Endothelial cell of umbilical vein (primary cell): Measurements from ENCODE around the gene ATP6V0E2. TPM values are rescaled to one million over a fixed set of nuclear protein-coding genes. Genes with fewer than 3 reads are reported as not detected.

Experiments used
- BruUV-seq: library from RNA; stranded (reverse); fragments of 400-500 nt; replicated peaks from 2 replicates; lab custom pipeline; 2021; lab: Mats Ljungman, UMichigan
- CTCF ChIA-PET: fragments of 300-600, 350-600 bp; sonication (Branson Sonifier 250); formaldehyde crosslinking; loops from one replicate; lab custom pipeline; 2021; ENCODE audit warnings: antibody characterized with exemption, inconsistent platforms; lab: Charles Lee
- POLR2A ChIA-PET: fragments of 300-600, 350-600 bp; sonication (Branson Sonifier 250); formaldehyde crosslinking; loops from one replicate; lab custom pipeline; 2021; ENCODE audit warnings: antibody characterized with exemption, inconsistent platforms; lab: Charles Lee
- DNase-seq: peaks from one replicate; pipeline ENCODE4 v3.0.0-alpha.2; 2011; ENCODE audit warnings: low read depth, low spot score
- FAIRE-seq: peaks from 2 replicates; lab custom pipeline; 2011; peaks lifted over from hg19 to GRCh38; lab: Jason Lieb, UNC
- H2AFZ ChIP-seq: 2 replicates; pipeline ENCODE4 v1.6.0; 2012; ENCODE audit warnings: low read depth, low read length, control low read depth, inconsistent platforms
- H3K27ac ChIP-seq: 2 replicates; pipeline ENCODE4 v1.5.1; 2011; ENCODE audit warnings: low read depth, mild to moderate bottlenecking, control low read depth, low read length, moderate library complexity; ENCODE audit not compliant: insufficient read depth
- H3K27me3 ChIP-seq, 2 experiments: 2 replicates each; pipeline versions ENCODE4 v1.6.0 to v1.6.1; 2011; ENCODE audit warnings: low read length in 2 of 2, mixed read lengths in 1 of 2; ENCODE audit not compliant: control insufficient read depth in 2 of 2, insufficient read depth in 2 of 2
- H3K36me3 ChIP-seq, 2 experiments: 2 replicates in 1 of 2; 3 replicates in 1 of 2; pipeline ENCODE4 v1.5.1; 2011; ENCODE audit warnings: low read length in 2 of 2, mild to moderate bottlenecking in 1 of 2, moderate library complexity in 1 of 2; ENCODE audit not compliant: control insufficient read depth in 2 of 2, insufficient read depth in 2 of 2; ENCODE audit errors: extremely low read depth in 1 of 2
- H3K4me1 ChIP-seq: 3 replicates; pipeline ENCODE4 v1.5.1; 2011; ENCODE audit warnings: mild to moderate bottlenecking, low read length; ENCODE audit not compliant: control insufficient read depth, insufficient read depth; ENCODE audit errors: extremely low read depth
- H3K4me2 ChIP-seq: 2 replicates; pipeline ENCODE4 v1.6.1; 2011; ENCODE audit warnings: low read length, control low read depth, mixed read lengths; ENCODE audit not compliant: insufficient read depth
- H3K4me3 ChIP-seq, 3 experiments: fragments of 200-600 bp in 1 of 3; sonication (generic), shearing (Covaris generic) in 1 of 3; replicated peaks in 1 of 3; 2 replicates each; pipeline ENCODE4 v1.5.1; 2011 to 2016; ENCODE audit warnings: control low read depth in 3 of 3, low read length in 3 of 3, mild to moderate bottlenecking in 2 of 3, inconsistent platforms in 1 of 3, low read depth in 1 of 3, moderate library complexity in 1 of 3; ENCODE audit not compliant: insufficient read depth in 1 of 3
- H3K79me2 ChIP-seq: 2 replicates; pipeline ENCODE4 v1.6.0; 2012; ENCODE audit warnings: low read length, inconsistent platforms; ENCODE audit not compliant: control insufficient read depth, insufficient read depth
- H3K9ac ChIP-seq: replicated peaks from 2 replicates; pipeline ENCODE3; 2011; ENCODE audit warnings: low read length, control low read depth; ENCODE audit not compliant: insufficient read depth; ENCODE audit errors: extremely low read depth
- H3K9me1 ChIP-seq: replicated peaks from 3 replicates; pipeline ENCODE4 v1.6.0; 2011; ENCODE audit warnings: mild to moderate bottlenecking, low read length; ENCODE audit not compliant: control insufficient read depth, insufficient read depth; ENCODE audit errors: extremely low read depth
- H3K9me3 ChIP-seq: replicated peaks from 2 replicates; pipeline ENCODE4 v1.5.1; 2012; ENCODE audit warnings: low read length, inconsistent platforms; ENCODE audit not compliant: control insufficient read depth, insufficient read depth
- H4K20me1 ChIP-seq: replicated peaks from 2 replicates; pipeline ENCODE3; 2011; ENCODE audit warnings: mild to moderate bottlenecking, low read length; ENCODE audit not compliant: control insufficient read depth, insufficient read depth; ENCODE audit errors: extremely low read depth
- EZH2 ChIP-seq: IDR thresholded peaks from 2 replicates; pipeline ENCODE4 v1.6.1; 2012; ENCODE audit warnings: borderline replicate concordance, low read depth, mild to moderate bottlenecking, moderate library complexity, low read length, inconsistent platforms; ENCODE audit not compliant: severe bottlenecking
- FOS ChIP-seq: IDR thresholded peaks from 2 replicates; pipeline ENCODE4 v1.6.1; 2011; ENCODE audit warnings: mild to moderate bottlenecking, low read length, moderate library complexity, borderline replicate concordance; ENCODE audit not compliant: insufficient read depth
- GATA2 ChIP-seq: IDR thresholded peaks from 2 replicates; pipeline ENCODE4 v1.7.0; 2011; ENCODE audit warnings: low read depth, mild to moderate bottlenecking, moderate library complexity, mixed read lengths, low read length; ENCODE audit not compliant: insufficient read length, insufficient read depth
- JUN ChIP-seq: IDR thresholded peaks from 2 replicates; pipeline ENCODE4 v1.6.1; 2011; ENCODE audit warnings: borderline replicate concordance, low read depth; ENCODE audit not compliant: insufficient read length, insufficient read depth
- MAX ChIP-seq: IDR thresholded peaks from 2 replicates; pipeline ENCODE4 v1.6.1; 2011; ENCODE audit not compliant: insufficient read depth, insufficient read length
- MYC ChIP-seq: IDR thresholded peaks from one replicate; pipeline ENCODE4 v1.6.1; 2011; ENCODE audit warnings: mild to moderate bottlenecking, low read depth, low read length
- POLR2A ChIP-seq: IDR thresholded peaks from 2 replicates; pipeline ENCODE4 v1.6.1; 2012; ENCODE audit warnings: low read depth, mild to moderate bottlenecking, control low read depth, low read length
- POLR2AphosphoS5 ChIP-seq: IDR thresholded peaks from 2 replicates; pipeline ENCODE4 v1.6.1; 2012; ENCODE audit warnings: low read depth, mild to moderate bottlenecking, control low read depth, low read length, moderate library complexity; ENCODE audit not compliant: insufficient read depth
- dilution Hi-C: fragments of 300-500 bp; cut with MboI; formaldehyde crosslinking; loops from one replicate; pipeline ENCODE4 v1.15.0; 2019; ENCODE audit warnings: low sequenced_read_pairs; ENCODE audit not compliant: extremely low pct_ligation_motif_present
- intact Hi-C: fragments of 100-400 bp; cut with micrococcal nuclease; formaldehyde crosslinking; loops from one replicate; pipeline ENCODE4 v1.10.0; 2022
- polyA plus RNA-seq, 4 experiments: library from polyadenylated mRNA; depleted of rRNA in 3 of 4; stranded (reverse) in 3 of 4; unstranded in 1 of 4; fragments of >200 nt; gene quantifications; 2 replicates each; pipeline versions ENCODE4 v1.2.1 to v1.2.3, GENCODE V29; 2011 to 2012; ENCODE audit warnings: missing spikeins in 1 of 4
- total RNA-seq: library from RNA; stranded (reverse); gene quantifications from 2 replicates; pipeline ENCODE4 v1.2.3, GENCODE V29; 2021
- TF ChIP-seq, protein P1 (sequence below), 2 donors: IDR thresholded peaks; 1 replicate in 1 of 2; 2 replicates in 1 of 2; pipeline ENCODE4 v1.5.1; 2011; ENCODE audit warnings: low read length in 2 of 2, mild to moderate bottlenecking in 2 of 2, moderate library complexity in 2 of 2, control low read depth in 1 of 2, inconsistent platforms in 1 of 2, low read depth in 1 of 2; ENCODE audit not compliant: insufficient read depth in 1 of 2; ENCODE audit errors: extremely low read depth in 1 of 2

Gene ATP6V0E2
- total and polyA plus RNA-seq, 2 donors (not counting 3 experiments of a cell fraction or from before 2014, with no cell fraction given), result 27.8 to 36.8 TPM

GRCh38 chr7:149865437-149865836 lies 8.3 kb upstream of the ATP6V0E2 start:
- Histone ChIP-seq H3K9ac (no peak overlapping the region), H2AFZ (peak overlapping the region; percentile 74), H4K20me1 (no peaks in the 10 kb centered on the region), H3K4me3 (no peak overlapping the region), H3K4me1 (peaks cover 4% of the 10 kb centered on the region), H3K36me3 (peaks cover 0 to 2% of the 10 kb centered on the region in 2 experiments), H3K4me2 (no peak overlapping the region), H3K27me3 (no peaks in the 10 kb centered on the region), H3K9me1 (no peaks in the 10 kb centered on the region), H3K9me3 (no peaks in the 10 kb centered on the region), H3K79me2 (no peaks in the 10 kb centered on the region), H3K27ac (no peak overlapping the region)
- dilution Hi-C loops (no loop called here), intact Hi-C loops (no loop called here)
- CTCF ChIA-PET, result interaction anchor here (0.8 kb wide), 1 partner anchor 16 kb away, joined by 3 read pairs; no protein-coding TSS in a partner anchor
- POLR2A ChIA-PET, result no interaction called here
- TF ChIP-seq MYC, result no peak
- no peak for TF ChIP-seq POLR2A
- TF ChIP-seq POLR2AphosphoS5, result no peak
- TF ChIP-seq MAX, result no peak
- no peak for TF ChIP-seq EZH2
- TF ChIP-seq JUN, result no peak
- TF ChIP-seq, protein P1, sequence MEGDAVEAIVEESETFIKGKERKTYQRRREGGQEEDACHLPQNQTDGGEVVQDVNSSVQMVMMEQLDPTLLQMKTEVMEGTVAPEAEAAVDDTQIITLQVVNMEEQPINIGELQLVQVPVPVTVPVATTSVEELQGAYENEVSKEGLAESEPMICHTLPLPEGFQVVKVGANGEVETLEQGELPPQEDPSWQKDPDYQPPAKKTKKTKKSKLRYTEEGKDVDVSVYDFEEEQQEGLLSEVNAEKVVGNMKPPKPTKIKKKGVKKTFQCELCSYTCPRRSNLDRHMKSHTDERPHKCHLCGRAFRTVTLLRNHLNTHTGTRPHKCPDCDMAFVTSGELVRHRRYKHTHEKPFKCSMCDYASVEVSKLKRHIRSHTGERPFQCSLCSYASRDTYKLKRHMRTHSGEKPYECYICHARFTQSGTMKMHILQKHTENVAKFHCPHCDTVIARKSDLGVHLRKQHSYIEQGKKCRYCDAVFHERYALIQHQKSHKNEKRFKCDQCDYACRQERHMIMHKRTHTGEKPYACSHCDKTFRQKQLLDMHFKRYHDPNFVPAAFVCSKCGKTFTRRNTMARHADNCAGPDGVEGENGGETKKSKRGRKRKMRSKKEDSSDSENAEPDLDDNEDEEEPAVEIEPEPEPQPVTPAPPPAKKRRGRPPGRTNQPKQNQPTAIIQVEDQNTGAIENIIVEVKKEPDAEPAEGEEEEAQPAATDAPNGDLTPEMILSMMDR (IDR thresholded peaks at IDR 0.05; ENCODE audit: extremely low read depth in 1 of 2, insufficient read depth in 1 of 2, low read depth in 1 of 2, low read length in 2 of 2), result no peak
- no peak for TF ChIP-seq GATA2
- no peak for TF ChIP-seq FOS
- FAIRE-seq, result no peak
- BruUV-seq, result no TSS peak
- peak; percentile 14 for DNase-seq
